Lung (tissue), 12 donors: ENCODE results near the gene CCER1. TPM values are rescaled to one million over a fixed set of nuclear protein-coding genes. Genes with fewer than 3 reads are reported as not detected.

Experiments used
- ATAC-seq: fragments of 200-7000 bp; cut with Tn5 transposase; one replicate; pipeline ENCODE4 v1.9.1; 2020; ENCODE audit warnings: moderate number of reproducible peaks; ENCODE audit not compliant: insufficient read depth, low FRiP score
- DNase-seq, 3 donors: peaks; one replicate each; pipeline ENCODE4 v3.0.0-alpha.2; 2013 to 2017
- H3K27ac ChIP-seq, 2 donors: one replicate each; pipeline ENCODE4 v1.5.1; 2013; ENCODE audit warnings: mild to moderate bottlenecking in 2 of 2, moderate library complexity in 2 of 2, control low read depth in 1 of 2, inconsistent platforms in 1 of 2, low read depth in 1 of 2, low read length in 1 of 2
- H3K27me3 ChIP-seq, 3 donors: one replicate each; pipeline ENCODE4 v1.5.1; 2013; ENCODE audit warnings: low read length in 2 of 3; ENCODE audit not compliant: control insufficient read depth in 3 of 3, insufficient read depth in 3 of 3
- H3K36me3 ChIP-seq, 4 donors: one replicate each; pipeline ENCODE4 v1.5.1; 2013; ENCODE audit warnings: low read length in 4 of 4, mild to moderate bottlenecking in 1 of 4, moderate library complexity in 1 of 4; ENCODE audit not compliant: control insufficient read depth in 4 of 4, insufficient read depth in 4 of 4
- H3K4me1 ChIP-seq, 5 donors: one replicate each; pipeline ENCODE4 v1.5.1; 2013; ENCODE audit warnings: low read length in 5 of 5, mild to moderate bottlenecking in 2 of 5, moderate library complexity in 1 of 5; ENCODE audit not compliant: control insufficient read depth in 5 of 5, insufficient read depth in 5 of 5
- H3K4me3 ChIP-seq: one replicate; pipeline ENCODE4 v1.5.1; 2013; ENCODE audit warnings: mild to moderate bottlenecking, control low read depth, moderate library complexity
- H3K9ac ChIP-seq, 2 donors: one replicate each; pipeline ENCODE4 v1.5.1; 2013; ENCODE audit warnings: low read length in 2 of 2, control low read depth in 1 of 2; ENCODE audit not compliant: insufficient read depth in 1 of 2
- H3K9me3 ChIP-seq, 4 donors: one replicate each; pipeline ENCODE4 v1.5.1; 2013; ENCODE audit warnings: low read length in 3 of 4, mild to moderate bottlenecking in 1 of 4, moderate library complexity in 1 of 4; ENCODE audit not compliant: control insufficient read depth in 4 of 4, insufficient read depth in 3 of 4
- CTCF ChIP-seq: IDR thresholded peaks from 2 replicates; pipeline ENCODE4 v1.5.1; 2012; ENCODE audit warnings: mild to moderate bottlenecking; ENCODE audit errors: control extremely low read depth, extremely low read depth
- WGBS, 2 donors: extraction: QIAGEN DNeasy Blood & Tissue Kit; methylation state at CpG; one replicate each; pipeline ENCODE4 v1.1.7; 2013; 5-methylcytosine and 5-hydroxymethylcytosine counted together
- polyA plus RNA-seq, 2 donors: library from polyadenylated mRNA; stranded (reverse); fragments of 200-250 nt; gene quantifications; one replicate each; pipeline ENCODE4 v1.2.1, GENCODE V29; 2013
- total RNA-seq, 2 donors: library from RNA; depleted of rRNA in 1 of 2; stranded (reverse); fragments of >200 nt in 1 of 2; gene quantifications; one replicate each; pipeline ENCODE4 v1.2.1, GENCODE V29; 2014 to 2021
- donor health status: control.
- donor health status: control.
- donor health status: Bipolar disorder and iron deficiency.
- donor health status: healthy.
- donor health status: DM: yes; HTN: yes; CAD: no.

CCER1 gene
- total and polyA plus RNA-seq, 4 donors, result not detected

- Histone ChIP-seq H3K9ac (no peak overlapping the region), H3K9me3 (no peaks in the 10 kb centered on the region), H3K36me3 (no peaks in the 10 kb centered on the region), H3K4me3 (no peak overlapping the region), H3K4me1 (peaks cover 0 to 28% (median 0%) of the 10 kb centered on the region in 5 donors), H3K27ac (peak overlapping the region in 1 of 2 donors; percentile 45), H3K27me3 (no peaks in the 10 kb centered on the region)
- 60 to 76% methylated on average over 1 of the region's 1 CpG for WGBS, 2 donors
- ATAC-seq (no peak), DNase-seq (peak; percentile 18 to 92 (median 91))
- peak; percentile 37 for TF ChIP-seq CTCF
These were observed 23.3 kb upstream of the CCER1 start for GRCh38 chr12:90978117-90978770.

GRCh38 chr12:90977224-90977623 lies 22.2 kb upstream of the CCER1 start:
- Histone ChIP-seq H3K27me3 (no peaks in the 10 kb centered on the region), H3K9ac (no peak overlapping the region), H3K4me3 (no peak overlapping the region), H3K9me3 (no peaks in the 10 kb centered on the region), H3K4me1 (peaks cover 0 to 28% (median 0%) of the 10 kb centered on the region in 5 donors), H3K36me3 (no peaks in the 10 kb centered on the region), H3K27ac (no peak overlapping the region)
- no peak for ATAC-seq
- peak in 2 of 3 donors; percentile 26 to 55 for DNase-seq
- no peak for TF ChIP-seq CTCF
- WGBS, 2 donors, result 75 to 81% methylated on average over 1 of the region's 1 CpG

- no peaks in the 10 kb centered on the region for H3K36me3 ChIP-seq
- H3K27ac ChIP-seq, result no peak overlapping the region
- peaks cover 0 to 9% (median 0%) of the 10 kb centered on the region in 5 donors for H3K4me1 ChIP-seq
- no peak overlapping the region for H3K4me3 ChIP-seq
- H3K9me3 ChIP-seq, result no peaks in the 10 kb centered on the region
- no peak overlapping the region for H3K9ac ChIP-seq
- DNase-seq, result no peak
- ATAC-seq, result no peak
- no peak for TF ChIP-seq CTCF
- H3K27me3 ChIP-seq, result no peaks in the 10 kb centered on the region
These were observed 19.3 kb upstream of the CCER1 start for GRCh38 chr12:90974286-90974685.

- ATAC-seq (no peak), DNase-seq (peak in 2 of 3 donors; percentile 62 to 76)
- Histone ChIP-seq H3K27ac (no peak overlapping the region), H3K4me1 (no peaks in the 10 kb centered on the region), H3K27me3 (no peaks in the 10 kb centered on the region), H3K4me3 (no peak overlapping the region), H3K9ac (no peak overlapping the region), H3K36me3 (no peaks in the 10 kb centered on the region), H3K9me3 (no peaks in the 10 kb centered on the region)
- no peak for TF ChIP-seq CTCF
These were observed 17.2 kb upstream of the CCER1 start for GRCh38 chr12:90972226-90972625.
